HG03280 (cell line): ENCODE measurements around the gene ANXA3.
"Not testable (repeated sequence)": the region's sequence is repeated elsewhere in the genome, so short reads cannot be mapped to it uniquely, and the experiment has no call there.

Experiments used
- ATAC-seq: cut with Tn5 transposase; IDR thresholded peaks from one replicate; pipeline ENCODE4 v1.9.1; 2021; ENCODE audit warnings: mild to moderate bottlenecking, moderate library complexity; ENCODE audit not compliant: unreplicated experiment

ANXA3 gene

GRCh38 chr4:78542373-78542772 is 9.2 kb upstream of the ANXA3 start:
- no peak for ATAC-seq

GRCh38 chr4:78543424-78544125 is 8.0 kb upstream of the ANXA3 start:
- no peak for ATAC-seq

GRCh38 chr4:78544678-78545077 is 6.9 kb upstream of the ANXA3 start:
- ATAC-seq: no peak

- ATAC-seq: no peak
These were observed 6.0 kb upstream of the ANXA3 start for GRCh38 chr4:78545275-78546246.

GRCh38 chr4:78547899-78548298 is 3.7 kb upstream of the ANXA3 start:
- ATAC-seq: not testable (repeated sequence)

- ATAC-seq: not testable (repeated sequence)
These were observed 2.7 kb upstream of the ANXA3 start for GRCh38 chr4:78548889-78549288.

GRCh38 chr4:78552389-78553042 is 946 bp downstream of the ANXA3 start:
- ATAC-seq: no peak

- ATAC-seq: no peak
These were observed 1.4 kb downstream of the ANXA3 start for GRCh38 chr4:78553043-78553396.

- no peak for ATAC-seq
These were observed 2.0 kb downstream of the ANXA3 start for GRCh38 chr4:78553529-78554060.

- ATAC-seq: no peak
These were observed 5.1 kb downstream of the ANXA3 start for GRCh38 chr4:78556665-78557064.

GRCh38 chr4:78557841-78558240 is 6.3 kb downstream of the ANXA3 start:
- no peak for ATAC-seq

GRCh38 chr4:78558410-78558809 is 6.8 kb downstream of the ANXA3 start:
- ATAC-seq: no peak

- no peak for ATAC-seq
These were observed 8.9 kb downstream of the ANXA3 start for GRCh38 chr4:78560296-78560963.

- ATAC-seq: no peak
These were observed 10.1 kb downstream of the ANXA3 start for GRCh38 chr4:78561677-78562076.

GRCh38 chr4:78562687-78563086 is 11.1 kb downstream of the ANXA3 start:
- ATAC-seq: no peak

GRCh38 chr4:78565971-78566372 is 14.4 kb downstream of the ANXA3 start:
- ATAC-seq: no peak

GRCh38 chr4:78566834-78567499 is 15.4 kb downstream of the ANXA3 start:
- peak; percentile 57 for ATAC-seq

GRCh38 chr4:78567500-78568060 is 16.0 kb downstream of the ANXA3 start:
- ATAC-seq: no peak

GRCh38 chr4:78568640-78569305 is 17.2 kb downstream of the ANXA3 start:
- no peak for ATAC-seq
